H1 (cell line): ENCODE measurements around the gene CASS4. TPM values are rescaled to one million over a fixed set of nuclear protein-coding genes. Genes with fewer than 3 reads are reported as not detected.

Experiments used
- CTCF ChIA-PET: fragments of 300-600 bp; sonication (Branson Sonifier 250); formaldehyde crosslinking; loops from one replicate; lab custom pipeline; 2021; ENCODE audit not compliant: partially characterized antibody; lab: Charles Lee
- POLR2A ChIA-PET: fragments of 300-600 bp; sonication (Branson Sonifier 250); formaldehyde crosslinking; loops from one replicate; lab custom pipeline; 2021; ENCODE audit warnings: inconsistent platforms; ENCODE audit not compliant: partially characterized antibody; lab: Charles Lee
- DNase-seq, 2 experiments: peaks; one replicate each; pipeline versions ENCODE4 v3.0.0 to v3.0.0-alpha.2; 2010 to 2022; ENCODE audit warnings: low spot score in 2 of 2, low read depth in 1 of 2, mixed read lengths in 1 of 2
- FAIRE-seq: peaks from 2 replicates; lab custom pipeline; 2011; peaks lifted over from hg19 to GRCh38; lab: Jason Lieb, UNC
- H2AFZ ChIP-seq: 2 replicates; pipeline ENCODE4 v1.8.1; 2012; ENCODE audit warnings: low read length, inconsistent platforms
- H2AK5ac ChIP-seq: 2 replicates; pipeline ENCODE4 v1.6.1; 2013; ENCODE audit warnings: low read depth, low read length
- H2BK120ac ChIP-seq: replicated peaks from 2 replicates; pipeline ENCODE3; 2013; ENCODE audit warnings: low read depth, low read length, inconsistent platforms
- H2BK12ac ChIP-seq: 2 replicates; pipeline ENCODE4 v1.6.1; 2013; ENCODE audit warnings: low read depth, low read length
- H2BK15ac ChIP-seq: 2 replicates; pipeline ENCODE4 v1.6.1; 2013; ENCODE audit warnings: low read length
- H2BK20ac ChIP-seq: 2 replicates; pipeline ENCODE4 v1.6.1; 2013; ENCODE audit warnings: low read length
- H2BK5ac ChIP-seq: 2 replicates; pipeline ENCODE4 v1.6.1; 2013; ENCODE audit warnings: low read depth, low read length
- H3K14ac ChIP-seq: 2 replicates; pipeline ENCODE4 v1.6.1; 2013; ENCODE audit warnings: inconsistent platforms; ENCODE audit not compliant: insufficient read length
- H3K18ac ChIP-seq: 2 replicates; pipeline ENCODE4 v1.6.1; 2013; ENCODE audit warnings: low read length; ENCODE audit errors: extremely low read depth
- H3K23ac ChIP-seq: 2 replicates; pipeline ENCODE4 v1.6.1; 2013; ENCODE audit warnings: inconsistent platforms; ENCODE audit not compliant: insufficient read length
- H3K23me2 ChIP-seq: 2 replicates; pipeline ENCODE4 v1.6.1; 2013; ENCODE audit warnings: low read depth, low read length
- H3K27ac ChIP-seq: 2 replicates; pipeline ENCODE4 v1.6.1; 2011; ENCODE audit warnings: low read depth, low read length, inconsistent platforms
- H3K27me3 ChIP-seq, 4 experiments: replicated peaks in 1 of 4; 1 replicate in 1 of 4; 2 replicates in 3 of 4; pipeline versions ENCODE4 v1.6.1 to v1.8.1; 2011 to 2013; ENCODE audit warnings: low read length in 3 of 4, mild to moderate bottlenecking in 3 of 4, inconsistent platforms in 2 of 4, mixed read lengths in 2 of 4, moderate library complexity in 1 of 4; ENCODE audit not compliant: control insufficient read depth in 3 of 4, insufficient read depth in 3 of 4; ENCODE audit errors: extremely low read depth in 1 of 4
- H3K36me3 ChIP-seq, 4 experiments: 2 replicates each; pipeline versions ENCODE4 v1.6.1 to v1.8.1; 2011 to 2013; ENCODE audit warnings: mild to moderate bottlenecking in 4 of 4, low read length in 3 of 4, moderate library complexity in 2 of 4, control low read depth in 1 of 4, inconsistent platforms in 1 of 4; ENCODE audit not compliant: insufficient read depth in 4 of 4, control insufficient read depth in 2 of 4
- H3K4ac ChIP-seq: replicated peaks from 2 replicates; pipeline ENCODE3; 2013; ENCODE audit warnings: low read length, low read depth, mixed read lengths, inconsistent platforms; ENCODE audit not compliant: insufficient read length
- H3K4me1 ChIP-seq, 4 experiments: replicated peaks in 1 of 4; 1 replicate in 1 of 4; 2 replicates in 3 of 4; pipeline versions ENCODE4 v1.6.1 to v1.8.1; 2011 to 2013; ENCODE audit warnings: low read length in 3 of 4, inconsistent platforms in 2 of 4, mixed read lengths in 1 of 4; ENCODE audit not compliant: insufficient read depth in 4 of 4, control insufficient read depth in 3 of 4
- H3K4me2 ChIP-seq, 2 experiments: 2 replicates each; pipeline versions ENCODE4 v1.6.1 to v1.8.1; 2011 to 2013; ENCODE audit warnings: low read depth in 2 of 2, low read length in 2 of 2, control low read depth in 1 of 2, inconsistent platforms in 1 of 2, mild to moderate bottlenecking in 1 of 2; ENCODE audit not compliant: insufficient read depth in 1 of 2
- H3K4me3 ChIP-seq, 4 experiments: fragments of 200-600, 300-600 bp in 1 of 4; sonication (generic), shearing (Covaris generic), sonication (Bioruptor Twin) in 1 of 4; 2 replicates each; pipeline versions ENCODE4 v1.5.1 to v1.8.1; 2011 to 2016; ENCODE audit warnings: low read length in 4 of 4, low read depth in 3 of 4, control low read depth in 2 of 4, inconsistent platforms in 2 of 4, mild to moderate bottlenecking in 2 of 4, mixed read lengths in 1 of 4, moderate library complexity in 1 of 4; ENCODE audit not compliant: insufficient read depth in 2 of 4; ENCODE audit errors: extremely low read depth in 1 of 4
- H3K56ac ChIP-seq: replicated peaks from 2 replicates; pipeline ENCODE3; 2013; ENCODE audit warnings: low read depth, mild to moderate bottlenecking, mixed read lengths, low read length, inconsistent platforms; ENCODE audit not compliant: insufficient read length
- H3K79me1 ChIP-seq: 2 replicates; pipeline ENCODE4 v1.6.1; 2013; ENCODE audit warnings: low read depth, low read length, control low read depth
- H3K79me2 ChIP-seq, 2 experiments: 2 replicates each; pipeline versions ENCODE4 v1.6.1 to v1.8.1; 2012 to 2013; ENCODE audit warnings: low read length in 2 of 2, mild to moderate bottlenecking in 2 of 2, inconsistent platforms in 1 of 2; ENCODE audit not compliant: insufficient read depth in 2 of 2, control insufficient read depth in 1 of 2
- H3K9ac ChIP-seq, 4 experiments: replicated peaks in 1 of 4; 1 replicate in 1 of 4; 2 replicates in 3 of 4; pipeline versions ENCODE4 v1.6.1 to v1.8.1; 2011 to 2013; ENCODE audit warnings: low read depth in 3 of 4, low read length in 3 of 4, control low read depth in 2 of 4, mild to moderate bottlenecking in 2 of 4, moderate library complexity in 2 of 4, inconsistent platforms in 1 of 4; ENCODE audit errors: extremely low read depth in 1 of 4
- H3K9me3 ChIP-seq, 2 experiments: 2 replicates each; pipeline versions ENCODE4 v1.6.1 to v1.8.1; 2012 to 2013; ENCODE audit warnings: mild to moderate bottlenecking in 2 of 2, moderate library complexity in 2 of 2, control low read depth in 1 of 2, inconsistent platforms in 1 of 2, low read depth in 1 of 2, low read length in 1 of 2, mixed read lengths in 1 of 2; ENCODE audit not compliant: insufficient read depth in 2 of 2
- H4K20me1 ChIP-seq, 2 experiments: replicated peaks in 1 of 2; 2 replicates each; pipeline versions ENCODE3 to v1.8.1; 2011 to 2013; ENCODE audit warnings: inconsistent platforms in 2 of 2, low read length in 2 of 2, mild to moderate bottlenecking in 1 of 2; ENCODE audit not compliant: insufficient read depth in 2 of 2, control insufficient read depth in 1 of 2
- H4K5ac ChIP-seq: 2 replicates; pipeline ENCODE4 v1.6.1; 2013; ENCODE audit warnings: low read length, low read depth, mixed read lengths, inconsistent platforms; ENCODE audit not compliant: insufficient read length
- H4K8ac ChIP-seq: 2 replicates; pipeline ENCODE4 v1.8.0; 2013; ENCODE audit warnings: mild to moderate bottlenecking, moderate library complexity, low read length, inconsistent platforms; ENCODE audit not compliant: insufficient read depth; ENCODE audit errors: extremely low read depth
- H4K91ac ChIP-seq: replicated peaks from 2 replicates; pipeline ENCODE3; 2013; ENCODE audit warnings: low read length, mixed read lengths, inconsistent platforms; ENCODE audit not compliant: insufficient read length
- ASH2L ChIP-seq: fragments of 200-600, 300-600 bp; sonication (generic); IDR thresholded peaks from one replicate; pipeline ENCODE4 v1.7.1; 2017; ENCODE audit warnings: low read length
- BCL11A ChIP-seq, 2 experiments: IDR thresholded peaks; one replicate each; pipeline ENCODE4 v1.6.1; 2011; ENCODE audit warnings: low read depth in 2 of 2, low read length in 2 of 2, mild to moderate bottlenecking in 2 of 2
- FOSL1 ChIP-seq: IDR thresholded peaks from 2 replicates; pipeline ENCODE4 v1.6.1; 2011; ENCODE audit warnings: mild to moderate bottlenecking, low read depth, low read length, moderate library complexity; ENCODE audit not compliant: insufficient read depth
- GABPA ChIP-seq: IDR thresholded peaks from 2 replicates; pipeline ENCODE4 v1.6.1; 2011; ENCODE audit warnings: mild to moderate bottlenecking, low read length, moderate library complexity, borderline replicate concordance; ENCODE audit not compliant: insufficient read depth
- HDAC6 ChIP-seq: IDR thresholded peaks from one replicate; pipeline ENCODE4 v1.7.1; 2012; ENCODE audit warnings: low read depth, mild to moderate bottlenecking, inconsistent platforms, low read length, moderate library complexity
- RBBP5 ChIP-seq: IDR thresholded peaks from 2 replicates; pipeline ENCODE4 v1.7.1; 2012; ENCODE audit warnings: low read depth, mild to moderate bottlenecking, inconsistent platforms, low read length, moderate library complexity, borderline replicate concordance
- TBP ChIP-seq: IDR thresholded peaks from 2 replicates; pipeline ENCODE4 v1.6.1; 2011; ENCODE audit warnings: low read depth, low read length, improper control_type of control experiment
- WGBS, 2 experiments: shearing (Covaris generic) in 1 of 2; methylation state at CpG; one replicate each; pipeline versions ENCODE4 v1.1.6 to v1.1.7; 2013 to 2015; ENCODE audit warnings: low lambda C conversion rate in 2 of 2, mixed read lengths in 2 of 2, inconsistent platforms in 1 of 2, low coverage in 1 of 2, missing lambda C conversion rate in 1 of 2; ENCODE audit not compliant: insufficient replicate concordance in 2 of 2, insufficient coverage in 1 of 2, insufficient read length in 1 of 2; ENCODE audit errors: extremely low coverage in 1 of 2, missing lambda C conversion rate in 1 of 2; 5-methylcytosine and 5-hydroxymethylcytosine counted together
- polyA plus RNA-seq, 7 experiments: library from polyadenylated mRNA; depleted of rRNA in 3 of 7; stranded (reverse) in 5 of 7; unstranded in 2 of 7; fragments of >200 nt in 5 of 7; fragments of 200-250 nt in 2 of 7; gene quantifications; 1 replicate in 5 of 7; 2 replicates in 1 of 7; 4 replicates in 1 of 7; pipeline versions ENCODE4 v1.2.1 to v1.2.3, GENCODE V29; 2011 to 2013; ENCODE audit warnings: missing spikeins in 2 of 7, mixed read lengths in 2 of 7
- total RNA-seq: library from RNA; stranded (reverse); fragmentation: NEBNext Ultra II Directional; extraction: Animal tissue kit (Norgen Biotek cat#: 25700); gene quantifications from 2 replicates; pipeline ENCODE4 v1.2.1, GENCODE V29; 2021
- TF ChIP-seq, protein P1 (sequence below): IDR thresholded peaks from 2 replicates; pipeline ENCODE4 v1.6.1; 2012; ENCODE audit warnings: inconsistent platforms

The CASS4 gene
- total and polyA plus RNA-seq, 2 of the 8 experiments (the other 6 are each of a cell fraction or from before 2014, with no cell fraction given), result not detected

DNA sequence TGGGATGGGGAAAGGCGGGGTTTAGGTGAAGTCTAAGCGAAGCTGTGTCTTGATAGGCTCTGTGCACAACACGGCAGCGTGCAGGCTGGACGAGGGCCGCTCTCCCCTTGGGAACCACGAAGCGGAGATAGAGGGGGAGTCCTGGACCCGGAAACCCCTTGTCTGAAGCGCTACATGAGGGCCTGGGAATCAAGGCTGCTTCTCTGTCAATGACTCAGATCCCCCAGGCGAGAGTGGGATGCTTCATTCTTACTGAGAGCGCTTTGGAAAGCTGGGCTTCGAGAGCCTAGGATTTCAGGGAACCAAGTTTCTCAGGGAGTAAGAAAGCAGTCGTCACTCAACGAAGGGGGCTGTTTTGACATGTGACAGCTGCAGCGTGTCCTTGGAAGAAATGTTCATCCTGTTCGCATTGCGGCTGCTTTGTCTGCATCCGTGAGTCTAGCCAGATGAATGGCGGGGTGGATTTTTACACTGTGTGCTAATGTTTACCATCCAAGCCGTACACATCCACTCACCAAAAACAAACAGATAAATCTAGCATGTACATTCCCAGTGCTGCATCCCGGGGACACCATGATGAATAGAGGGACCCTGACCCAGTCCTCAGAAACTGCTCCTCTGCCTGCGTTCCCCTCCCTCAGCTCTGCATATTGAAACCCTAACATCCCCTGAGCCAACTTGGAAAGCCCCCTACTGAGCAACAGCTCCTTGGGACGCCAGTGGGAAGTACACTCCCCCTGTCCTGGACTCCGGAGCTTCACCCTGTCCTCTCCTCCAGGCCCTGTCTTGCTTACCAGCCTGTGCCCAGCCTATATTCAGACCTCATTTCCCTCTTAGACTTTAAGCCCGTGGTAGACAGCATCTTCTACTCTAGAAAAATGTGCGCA is 31.8 kb downstream of the CASS4 start:
- no peak for FAIRE-seq
- H2AK5ac ChIP-seq, result no peak overlapping the region
- H3K23me2 ChIP-seq, result no peaks in the 10 kb centered on the region
- no peak overlapping the region for H2BK120ac ChIP-seq
- WGBS, 2 experiments, result 85% methylated on average over 26 of the region's 27 CpGs; no CpG with 5 or more reads in 1 of the 2 experiments
- no peak overlapping the region for H3K14ac ChIP-seq
- no peak overlapping the region for H4K91ac ChIP-seq
- no peak overlapping the region for H2BK12ac ChIP-seq
- peaks cover 0 to 2% of the 10 kb centered on the region in 2 experiments for H4K20me1 ChIP-seq
- peak overlapping the region; percentile 58; the same call in 1 of the 2 replicates for H2AFZ ChIP-seq
- H3K23ac ChIP-seq, result no peak overlapping the region
- no peak overlapping the region for H2BK5ac ChIP-seq
- H3K4me1 ChIP-seq, result peaks cover 0 to 5% (median 4%) of the 10 kb centered on the region in 4 experiments; a peak in 5 of 7 replicates
- no peak for TF ChIP-seq RBBP5
- TF ChIP-seq BCL11A (IDR thresholded peaks at IDR 0.05; ENCODE audit: low read depth in 2 of 2, low read length in 2 of 2), result no peak
- no peak for TF ChIP-seq GABPA
- no peak for TF ChIP-seq FOSL1
- TF ChIP-seq TBP, result no peak
- TF ChIP-seq, protein P1, sequence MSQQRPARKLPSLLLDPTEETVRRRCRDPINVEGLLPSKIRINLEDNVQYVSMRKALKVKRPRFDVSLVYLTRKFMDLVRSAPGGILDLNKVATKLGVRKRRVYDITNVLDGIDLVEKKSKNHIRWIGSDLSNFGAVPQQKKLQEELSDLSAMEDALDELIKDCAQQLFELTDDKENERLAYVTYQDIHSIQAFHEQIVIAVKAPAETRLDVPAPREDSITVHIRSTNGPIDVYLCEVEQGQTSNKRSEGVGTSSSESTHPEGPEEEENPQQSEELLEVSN, result no peak
- TF ChIP-seq HDAC6, result no peak
- no peak for TF ChIP-seq ASH2L
- H4K8ac ChIP-seq, result no peak overlapping the region; the same call in 1 of the 2 replicates
- no peak overlapping the region for H3K4me2 ChIP-seq
- no peak overlapping the region for H3K18ac ChIP-seq
- H3K27me3 ChIP-seq, result no peaks in the 10 kb centered on the region
- H3K9me3 ChIP-seq, result no peaks in the 10 kb centered on the region
- H2BK15ac ChIP-seq, result no peak overlapping the region
- ChIA-PET POLR2A (no interaction called here), CTCF (interaction anchor here (1.0 to 1.3 kb wide), 3 partner anchors 14 to 43 kb away, joined by 3 to 4 read pairs (median 3); no protein-coding TSS in a partner anchor)
- no peaks in the 10 kb centered on the region for H3K36me3 ChIP-seq
- H3K27ac ChIP-seq, result no peak overlapping the region
- no peak overlapping the region for H4K5ac ChIP-seq
- no peaks in the 10 kb centered on the region for H3K79me2 ChIP-seq
- no peak overlapping the region for H2BK20ac ChIP-seq
- H3K56ac ChIP-seq, result no peak overlapping the region
- no peak overlapping the region for H3K4me3 ChIP-seq
- no peak overlapping the region; a peak in 1 of 7 replicates for H3K9ac ChIP-seq
- no peak overlapping the region for H3K4ac ChIP-seq
- no peaks in the 10 kb centered on the region for H3K79me1 ChIP-seq
- DNase-seq, result no peak
